ENCODE measurements around the gene NFIX. TPM values are rescaled to one million over a fixed set of nuclear protein-coding genes. Genes with fewer than 3 reads are reported as not detected.

Gene NFIX
- total and polyA plus RNA-seq, 9 of the 15 experiments (the other 6 are each of a cell fraction or from before 2014, with no cell fraction given), result 0.28 to 26.8 (median 5.4) TPM

DNA sequence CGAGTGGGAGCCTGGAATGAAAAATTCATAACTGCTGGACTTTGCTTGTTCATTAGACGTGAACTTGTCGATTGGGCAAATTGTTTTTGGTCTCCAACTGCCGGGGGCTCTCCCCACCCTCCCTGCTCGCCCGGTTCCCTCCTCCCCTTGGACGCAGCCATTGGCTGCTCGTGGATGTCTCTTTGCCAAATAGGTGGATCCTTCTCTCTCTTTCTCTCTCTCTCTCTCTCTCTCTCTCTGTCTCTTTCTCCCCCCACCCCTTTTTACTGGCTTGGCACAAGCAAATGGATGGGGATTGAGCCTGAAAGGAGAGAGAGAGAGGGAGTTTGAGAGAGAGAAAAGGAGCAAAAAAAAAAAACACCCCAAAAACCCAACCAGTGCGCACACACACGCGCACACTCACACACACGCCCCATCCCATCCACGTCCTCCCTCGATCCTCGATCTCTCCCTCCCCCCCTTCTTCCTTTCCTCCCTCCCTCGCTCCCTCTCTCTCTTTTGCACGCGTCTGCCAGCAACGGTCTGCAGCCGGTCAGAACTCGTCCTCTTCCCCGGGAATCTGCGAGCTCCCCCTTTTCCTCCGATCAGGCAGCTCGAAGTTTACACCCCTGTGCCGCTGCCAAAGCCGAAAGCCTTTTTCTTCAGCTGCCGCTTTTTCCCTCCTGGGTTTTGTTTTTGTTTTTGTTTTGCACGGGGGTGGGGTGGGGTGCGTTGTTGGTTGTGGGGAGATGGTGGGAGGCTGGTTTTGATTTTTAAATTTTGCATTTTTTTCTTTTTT, 27.8 kb downstream of the NFIX start (continued):
- TF ChIP-seq, protein P1, sequence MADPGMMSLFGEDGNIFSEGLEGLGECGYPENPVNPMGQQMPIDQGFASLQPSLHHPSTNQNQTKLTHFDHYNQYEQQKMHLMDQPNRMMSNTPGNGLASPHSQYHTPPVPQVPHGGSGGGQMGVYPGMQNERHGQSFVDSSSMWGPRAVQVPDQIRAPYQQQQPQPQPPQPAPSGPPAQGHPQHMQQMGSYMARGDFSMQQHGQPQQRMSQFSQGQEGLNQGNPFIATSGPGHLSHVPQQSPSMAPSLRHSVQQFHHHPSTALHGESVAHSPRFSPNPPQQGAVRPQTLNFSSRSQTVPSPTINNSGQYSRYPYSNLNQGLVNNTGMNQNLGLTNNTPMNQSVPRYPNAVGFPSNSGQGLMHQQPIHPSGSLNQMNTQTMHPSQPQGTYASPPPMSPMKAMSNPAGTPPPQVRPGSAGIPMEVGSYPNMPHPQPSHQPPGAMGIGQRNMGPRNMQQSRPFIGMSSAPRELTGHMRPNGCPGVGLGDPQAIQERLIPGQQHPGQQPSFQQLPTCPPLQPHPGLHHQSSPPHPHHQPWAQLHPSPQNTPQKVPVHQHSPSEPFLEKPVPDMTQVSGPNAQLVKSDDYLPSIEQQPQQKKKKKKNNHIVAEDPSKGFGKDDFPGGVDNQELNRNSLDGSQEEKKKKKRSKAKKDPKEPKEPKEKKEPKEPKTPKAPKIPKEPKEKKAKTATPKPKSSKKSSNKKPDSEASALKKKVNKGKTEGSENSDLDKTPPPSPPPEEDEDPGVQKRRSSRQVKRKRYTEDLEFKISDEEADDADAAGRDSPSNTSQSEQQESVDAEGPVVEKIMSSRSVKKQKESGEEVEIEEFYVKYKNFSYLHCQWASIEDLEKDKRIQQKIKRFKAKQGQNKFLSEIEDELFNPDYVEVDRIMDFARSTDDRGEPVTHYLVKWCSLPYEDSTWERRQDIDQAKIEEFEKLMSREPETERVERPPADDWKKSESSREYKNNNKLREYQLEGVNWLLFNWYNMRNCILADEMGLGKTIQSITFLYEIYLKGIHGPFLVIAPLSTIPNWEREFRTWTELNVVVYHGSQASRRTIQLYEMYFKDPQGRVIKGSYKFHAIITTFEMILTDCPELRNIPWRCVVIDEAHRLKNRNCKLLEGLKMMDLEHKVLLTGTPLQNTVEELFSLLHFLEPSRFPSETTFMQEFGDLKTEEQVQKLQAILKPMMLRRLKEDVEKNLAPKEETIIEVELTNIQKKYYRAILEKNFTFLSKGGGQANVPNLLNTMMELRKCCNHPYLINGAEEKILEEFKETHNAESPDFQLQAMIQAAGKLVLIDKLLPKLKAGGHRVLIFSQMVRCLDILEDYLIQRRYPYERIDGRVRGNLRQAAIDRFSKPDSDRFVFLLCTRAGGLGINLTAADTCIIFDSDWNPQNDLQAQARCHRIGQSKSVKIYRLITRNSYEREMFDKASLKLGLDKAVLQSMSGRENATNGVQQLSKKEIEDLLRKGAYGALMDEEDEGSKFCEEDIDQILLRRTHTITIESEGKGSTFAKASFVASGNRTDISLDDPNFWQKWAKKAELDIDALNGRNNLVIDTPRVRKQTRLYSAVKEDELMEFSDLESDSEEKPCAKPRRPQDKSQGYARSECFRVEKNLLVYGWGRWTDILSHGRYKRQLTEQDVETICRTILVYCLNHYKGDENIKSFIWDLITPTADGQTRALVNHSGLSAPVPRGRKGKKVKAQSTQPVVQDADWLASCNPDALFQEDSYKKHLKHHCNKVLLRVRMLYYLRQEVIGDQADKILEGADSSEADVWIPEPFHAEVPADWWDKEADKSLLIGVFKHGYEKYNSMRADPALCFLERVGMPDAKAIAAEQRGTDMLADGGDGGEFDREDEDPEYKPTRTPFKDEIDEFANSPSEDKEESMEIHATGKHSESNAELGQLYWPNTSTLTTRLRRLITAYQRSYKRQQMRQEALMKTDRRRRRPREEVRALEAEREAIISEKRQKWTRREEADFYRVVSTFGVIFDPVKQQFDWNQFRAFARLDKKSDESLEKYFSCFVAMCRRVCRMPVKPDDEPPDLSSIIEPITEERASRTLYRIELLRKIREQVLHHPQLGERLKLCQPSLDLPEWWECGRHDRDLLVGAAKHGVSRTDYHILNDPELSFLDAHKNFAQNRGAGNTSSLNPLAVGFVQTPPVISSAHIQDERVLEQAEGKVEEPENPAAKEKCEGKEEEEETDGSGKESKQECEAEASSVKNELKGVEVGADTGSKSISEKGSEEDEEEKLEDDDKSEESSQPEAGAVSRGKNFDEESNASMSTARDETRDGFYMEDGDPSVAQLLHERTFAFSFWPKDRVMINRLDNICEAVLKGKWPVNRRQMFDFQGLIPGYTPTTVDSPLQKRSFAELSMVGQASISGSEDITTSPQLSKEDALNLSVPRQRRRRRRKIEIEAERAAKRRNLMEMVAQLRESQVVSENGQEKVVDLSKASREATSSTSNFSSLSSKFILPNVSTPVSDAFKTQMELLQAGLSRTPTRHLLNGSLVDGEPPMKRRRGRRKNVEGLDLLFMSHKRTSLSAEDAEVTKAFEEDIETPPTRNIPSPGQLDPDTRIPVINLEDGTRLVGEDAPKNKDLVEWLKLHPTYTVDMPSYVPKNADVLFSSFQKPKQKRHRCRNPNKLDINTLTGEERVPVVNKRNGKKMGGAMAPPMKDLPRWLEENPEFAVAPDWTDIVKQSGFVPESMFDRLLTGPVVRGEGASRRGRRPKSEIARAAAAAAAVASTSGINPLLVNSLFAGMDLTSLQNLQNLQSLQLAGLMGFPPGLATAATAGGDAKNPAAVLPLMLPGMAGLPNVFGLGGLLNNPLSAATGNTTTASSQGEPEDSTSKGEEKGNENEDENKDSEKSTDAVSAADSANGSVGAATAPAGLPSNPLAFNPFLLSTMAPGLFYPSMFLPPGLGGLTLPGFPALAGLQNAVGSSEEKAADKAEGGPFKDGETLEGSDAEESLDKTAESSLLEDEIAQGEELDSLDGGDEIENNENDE (IDR thresholded peaks at IDR 0.05; ENCODE audit: low read depth, low read length), result no peak
- TF ChIP-seq, protein P2, sequence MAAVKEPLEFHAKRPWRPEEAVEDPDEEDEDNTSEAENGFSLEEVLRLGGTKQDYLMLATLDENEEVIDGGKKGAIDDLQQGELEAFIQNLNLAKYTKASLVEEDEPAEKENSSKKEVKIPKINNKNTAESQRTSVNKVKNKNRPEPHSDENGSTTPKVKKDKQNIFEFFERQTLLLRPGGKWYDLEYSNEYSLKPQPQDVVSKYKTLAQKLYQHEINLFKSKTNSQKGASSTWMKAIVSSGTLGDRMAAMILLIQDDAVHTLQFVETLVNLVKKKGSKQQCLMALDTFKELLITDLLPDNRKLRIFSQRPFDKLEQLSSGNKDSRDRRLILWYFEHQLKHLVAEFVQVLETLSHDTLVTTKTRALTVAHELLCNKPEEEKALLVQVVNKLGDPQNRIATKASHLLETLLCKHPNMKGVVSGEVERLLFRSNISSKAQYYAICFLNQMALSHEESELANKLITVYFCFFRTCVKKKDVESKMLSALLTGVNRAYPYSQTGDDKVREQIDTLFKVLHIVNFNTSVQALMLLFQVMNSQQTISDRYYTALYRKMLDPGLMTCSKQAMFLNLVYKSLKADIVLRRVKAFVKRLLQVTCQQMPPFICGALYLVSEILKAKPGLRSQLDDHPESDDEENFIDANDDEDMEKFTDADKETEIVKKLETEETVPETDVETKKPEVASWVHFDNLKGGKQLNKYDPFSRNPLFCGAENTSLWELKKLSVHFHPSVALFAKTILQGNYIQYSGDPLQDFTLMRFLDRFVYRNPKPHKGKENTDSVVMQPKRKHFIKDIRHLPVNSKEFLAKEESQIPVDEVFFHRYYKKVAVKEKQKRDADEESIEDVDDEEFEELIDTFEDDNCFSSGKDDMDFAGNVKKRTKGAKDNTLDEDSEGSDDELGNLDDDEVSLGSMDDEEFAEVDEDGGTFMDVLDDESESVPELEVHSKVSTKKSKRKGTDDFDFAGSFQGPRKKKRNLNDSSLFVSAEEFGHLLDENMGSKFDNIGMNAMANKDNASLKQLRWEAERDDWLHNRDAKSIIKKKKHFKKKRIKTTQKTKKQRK (IDR thresholded peaks at IDR 0.05; ENCODE audit: borderline replicate concordance, low read depth, low read length), result no peak
- TF ChIP-seq PTTG1 (tag; IDR thresholded peaks at IDR 0.05; ENCODE audit: low read depth), result no peak
- TF ChIP-seq NCOA1 (IDR thresholded peaks at IDR 0.05; ENCODE audit: low read depth), result no peak
- TF ChIP-seq FOSL1 (tag; conservative IDR thresholded peaks at IDR 0.05), result peak; percentile 57
- no peak for TF ChIP-seq HMG20A (CRISPR knock-in tag; conservative IDR thresholded peaks at IDR 0.05)
- no peak for TF ChIP-seq MBD2 (IDR thresholded peaks at IDR 0.05; ENCODE audit: borderline replicate concordance, low read depth)
- TF ChIP-seq LARP7 (IDR thresholded peaks at IDR 0.05), result no peak
- 0 out of 2 replicates have a peak, but pooled peaks have one; percentile 28 for TF ChIP-seq POLR2G (IDR thresholded peaks at IDR 0.05; ENCODE audit: low read depth, low read length)
- TF ChIP-seq ZNF551 (CRISPR knock-in tag; IDR thresholded peaks at IDR 0.05), result no peak
- TF ChIP-seq, protein P3, sequence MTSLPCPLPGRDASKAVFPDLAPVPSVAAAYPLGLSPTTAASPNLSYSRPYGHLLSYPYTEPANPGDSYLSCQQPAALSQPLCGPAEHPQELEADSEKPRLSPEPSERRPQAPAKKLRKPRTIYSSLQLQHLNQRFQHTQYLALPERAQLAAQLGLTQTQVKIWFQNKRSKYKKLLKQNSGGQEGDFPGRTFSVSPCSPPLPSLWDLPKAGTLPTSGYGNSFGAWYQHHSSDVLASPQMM (CRISPR knock-in tag; IDR thresholded peaks at IDR 0.05), result no peak
- no peak for TF ChIP-seq ZBTB1 (CRISPR knock-in tag; IDR thresholded peaks at IDR 0.05; ENCODE audit: borderline replicate concordance, low read depth)
- no peak for TF ChIP-seq CSDE1 (IDR thresholded peaks at IDR 0.05)
